T47D (cell line): ENCODE data around the gene SLC15A3.
"Not testable (repeated sequence)": the region's sequence is repeated elsewhere in the genome, so short reads cannot be mapped to it uniquely, and the experiment has no call there.

Experiments
- DNase-seq, 2 experiments: peaks; one replicate each; pipeline versions ENCODE4 v3.0.0 to v3.0.0-alpha.2; 2011 to 2012; ENCODE audit warnings: low read depth in 1 of 2, low spot score in 1 of 2
- JUND ChIP-seq: IDR thresholded peaks from 2 replicates; pipeline ENCODE4 v1.6.1; 2012; ENCODE audit warnings: low read depth
- in situ Hi-C: cut with HindIII; loops from 2 replicates; pipeline ENCODE4 v1.10.0; 2016; ENCODE audit warnings: low sequenced_read_pairs, low pct_unique_long_range_greater_than_20kb

The SLC15A3 gene

DNA sequence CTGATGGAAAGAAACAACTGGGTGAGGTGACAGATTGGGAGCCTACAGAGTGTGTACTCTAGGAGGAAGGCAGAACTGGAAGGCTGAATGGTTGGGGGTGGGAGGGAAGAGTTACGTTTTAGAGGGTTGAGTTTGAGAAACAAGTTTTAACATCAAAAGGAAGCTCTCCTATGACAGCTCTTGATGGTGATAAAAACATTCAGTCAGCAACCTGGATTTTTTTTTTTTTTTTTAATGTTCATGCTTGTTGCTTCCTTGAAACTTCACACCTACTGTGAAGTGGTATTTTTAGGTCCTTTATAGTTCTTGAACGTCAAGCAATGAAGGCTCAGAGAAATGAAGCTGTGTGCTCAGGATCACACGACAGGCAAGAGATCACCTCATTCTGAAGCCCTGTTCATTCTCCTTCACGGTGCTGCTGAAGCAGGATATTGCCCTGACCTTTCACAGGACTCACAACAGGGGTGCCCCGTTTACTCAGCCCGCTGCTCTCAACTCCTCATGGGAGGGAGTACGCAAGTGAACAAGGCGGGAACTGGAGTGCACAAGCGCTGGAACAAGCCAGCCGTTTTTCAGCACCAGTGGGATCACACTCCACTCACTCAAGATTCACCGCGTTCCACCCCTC, 39.6 kb downstream of the SLC15A3 start:
- DNase-seq, result no peak
- in situ Hi-C loops, result no loop called here
- TF ChIP-seq JUND, result no peak

DNA sequence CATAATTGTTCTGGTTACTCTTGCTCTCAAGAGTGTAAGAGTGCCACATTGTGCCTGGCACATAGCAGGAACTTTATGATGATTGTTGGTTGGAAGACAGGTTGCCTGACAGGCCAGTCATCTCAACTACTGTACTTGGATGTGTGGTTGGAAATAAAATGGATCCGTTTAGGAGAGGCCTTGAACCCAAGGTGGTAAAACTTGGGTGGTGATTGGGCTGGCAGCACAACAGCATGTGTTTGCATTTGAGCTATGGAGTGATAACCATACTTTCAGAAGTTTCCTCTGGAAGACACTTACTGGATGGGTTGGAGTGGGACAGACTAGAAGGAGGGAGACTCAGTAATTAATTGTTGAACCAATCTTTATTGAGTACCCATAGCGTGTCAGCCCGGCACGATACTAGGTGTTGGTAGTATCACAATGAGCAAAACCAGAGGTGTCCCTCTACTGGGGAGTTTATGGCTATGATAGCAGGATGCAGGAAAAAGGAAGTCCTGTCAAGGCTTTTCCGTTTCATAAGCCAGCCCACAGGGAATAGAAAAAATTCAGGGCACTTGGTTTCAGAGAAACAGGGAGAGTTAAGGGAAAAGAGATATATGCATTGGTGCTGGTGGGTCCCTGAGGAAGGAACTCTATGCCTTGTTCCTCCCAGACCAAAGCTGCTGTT, 41.1 kb downstream of the SLC15A3 start:
- in situ Hi-C loops, result no loop called here
- no peak for DNase-seq
- no peak for TF ChIP-seq JUND

DNA sequence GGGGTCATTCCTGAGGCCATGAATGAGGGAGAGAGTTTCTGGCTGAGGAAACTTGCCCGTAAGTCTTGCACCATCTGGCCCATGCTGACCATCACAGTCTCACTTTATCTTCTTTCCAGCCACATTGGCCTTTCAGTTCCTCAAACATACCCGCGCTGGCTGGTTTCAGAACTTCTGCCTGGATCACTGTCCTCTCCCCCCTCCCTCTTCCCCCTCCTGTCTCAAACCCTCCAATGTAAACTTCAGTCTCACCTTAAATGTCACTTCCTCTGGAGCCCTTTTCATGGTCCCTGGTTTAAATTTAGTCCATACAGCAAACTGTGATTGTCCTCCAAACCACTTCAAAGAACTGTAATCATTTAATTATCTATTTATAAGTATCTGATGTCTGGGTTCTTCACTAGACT, 41.7 kb downstream of the SLC15A3 start:
- TF ChIP-seq JUND, result no peak
- in situ Hi-C loops, result no loop called here
- DNase-seq, result no peak

DNA sequence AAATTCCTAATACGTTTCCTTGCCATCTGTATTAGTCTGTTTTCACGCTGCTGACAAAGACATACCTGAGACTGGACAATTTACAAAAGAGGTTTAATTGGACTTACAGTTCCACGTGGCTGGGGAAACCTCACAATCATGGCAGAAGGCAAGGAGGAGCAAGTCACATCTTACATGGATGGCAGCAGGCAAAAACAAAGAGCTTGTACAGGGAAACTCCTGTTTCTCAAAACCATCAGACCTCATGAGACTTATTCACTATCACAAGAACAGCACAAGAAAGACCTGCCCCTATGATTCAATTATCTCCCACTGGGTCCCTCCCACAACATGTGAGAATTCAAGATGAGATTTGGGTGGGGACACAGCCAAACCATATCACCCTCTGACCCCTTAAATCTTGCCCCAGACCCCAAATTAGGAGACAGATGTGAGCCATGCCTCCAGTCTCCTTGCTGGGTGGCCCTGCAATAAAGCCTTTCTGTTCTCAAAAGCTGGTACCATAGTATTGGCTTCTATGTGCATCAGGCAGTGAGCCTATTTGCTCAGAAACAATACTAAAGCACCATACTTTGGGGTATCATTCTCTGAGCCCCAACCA, 42.2 kb downstream of the SLC15A3 start:
- in situ Hi-C loops, result not testable (repeated sequence)

DNA sequence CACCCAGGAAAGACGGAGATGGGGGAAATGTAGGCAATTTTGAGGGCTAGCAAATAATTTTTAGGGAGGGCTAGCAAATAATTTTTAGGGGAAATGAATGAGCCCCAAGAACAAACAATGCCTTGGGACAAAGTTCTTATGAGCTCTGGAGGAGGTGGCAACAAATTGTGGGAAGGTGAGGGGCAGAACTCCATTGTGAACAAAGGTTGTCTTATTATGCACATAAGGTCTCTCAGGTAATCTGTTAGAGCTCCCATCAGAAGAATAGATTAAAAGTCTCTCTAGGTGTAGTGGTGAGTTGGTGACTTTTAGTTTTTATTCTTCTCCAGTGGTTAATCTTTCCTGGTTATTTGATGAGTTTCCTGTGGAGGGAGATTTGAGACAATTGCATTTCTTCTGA, 43.2 kb downstream of the SLC15A3 start:
- in situ Hi-C loops, result no loop called here
- no peak for TF ChIP-seq JUND
- no peak for DNase-seq

More for the DNA sequence above, 42.2 kb downstream of the SLC15A3 start:
- not testable (repeated sequence) for DNase-seq

DNA sequence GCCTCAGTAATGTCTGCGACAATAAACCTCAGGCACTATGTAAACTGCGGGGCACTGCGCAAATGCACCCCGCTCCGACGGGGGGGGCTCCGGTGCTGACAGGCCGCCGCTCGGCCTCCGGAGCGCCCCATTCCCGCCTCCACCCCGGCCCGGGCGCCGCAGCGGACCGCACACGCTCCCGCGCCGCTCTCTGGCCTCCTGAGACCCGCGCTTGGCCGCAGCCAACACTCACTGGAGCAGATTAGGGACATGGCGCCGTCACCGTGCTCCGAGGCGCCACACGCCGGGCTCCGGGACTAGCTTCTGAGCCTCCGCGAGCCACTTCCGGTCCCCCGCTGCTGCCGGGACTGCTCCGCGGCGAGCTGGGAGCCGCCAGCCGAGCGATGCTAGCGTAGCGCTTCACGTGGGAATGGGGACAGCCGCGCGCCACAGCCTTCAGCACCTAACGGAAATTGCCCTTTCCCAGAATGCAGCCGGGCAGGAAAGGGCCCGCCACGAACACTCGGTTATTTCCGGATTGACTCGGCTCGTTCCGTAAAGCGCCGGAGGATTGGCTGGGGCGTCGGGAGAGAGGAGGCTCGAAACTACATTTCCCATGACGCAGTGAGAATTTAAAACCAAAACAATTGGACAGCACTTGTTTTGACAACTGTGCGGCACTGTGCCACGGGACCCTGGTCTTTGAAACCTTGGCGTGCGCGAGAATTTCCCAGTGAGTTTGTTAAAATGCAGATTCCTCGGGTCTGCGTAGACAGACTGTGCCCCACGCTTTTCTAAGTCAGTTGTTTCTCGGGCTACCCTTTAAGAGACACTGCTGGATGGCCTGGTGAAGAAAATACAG, 45.6 kb downstream of the SLC15A3 start, which contains the start of gene PRPF19:
PRPF19 (minus strand) TSS at position 454 of the 841 bp plus-strand sequence; CDS start at position 251, 203 bp downstream.
- in situ Hi-C loops, result no loop called here

GRCh38 chr11:60905551-60906113, 46.3 kb downstream of the SLC15A3 start:
- in situ Hi-C loops, result no loop called here
- no peak for TF ChIP-seq JUND

More for the DNA sequence above, 45.6 kb downstream of the SLC15A3 start, which contains the start of gene PRPF19:
- peak; percentile 98 to 99 for DNase-seq
- TF ChIP-seq JUND, result no peak

GRCh38 chr11:60905047-60905446, 46.9 kb downstream of the SLC15A3 start:
- peak in 1 of 2 experiments; percentile 44 for DNase-seq
- TF ChIP-seq JUND, result no peak
- in situ Hi-C loops, result no loop called here

More at GRCh38 chr11:60905551-60906113, 46.3 kb downstream of the SLC15A3 start:
- peak in 1 of 2 experiments; percentile 30 for DNase-seq

DNA sequence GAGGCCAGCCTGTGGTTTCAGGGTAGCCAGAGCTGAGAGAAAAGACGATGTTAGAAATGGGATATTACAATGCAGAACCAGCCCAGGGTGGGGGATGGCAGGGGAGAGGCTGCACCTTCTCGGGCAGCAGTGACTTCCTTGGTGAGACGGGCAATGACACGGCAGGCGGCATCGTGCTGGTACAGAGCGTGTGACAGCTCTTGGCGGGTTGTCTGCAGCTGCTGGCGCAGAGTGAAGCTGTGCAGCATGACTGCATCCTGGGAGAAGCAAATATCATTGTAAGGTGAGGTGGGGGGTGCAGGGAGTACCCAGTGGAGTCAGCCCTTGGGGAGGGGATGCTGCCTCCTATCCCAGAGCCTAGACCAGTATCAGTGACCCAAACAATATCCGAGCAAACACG, 49.4 kb downstream of the SLC15A3 start:
- in situ Hi-C loops, result no loop called here
- DNase-seq, result no peak
- no peak for TF ChIP-seq JUND

- TF ChIP-seq JUND, result no peak
- no peak for DNase-seq
- in situ Hi-C loops, result no loop called here
These were observed 51.1 kb downstream of the SLC15A3 start for GRCh38 chr11:60900673-60901404.

DNA sequence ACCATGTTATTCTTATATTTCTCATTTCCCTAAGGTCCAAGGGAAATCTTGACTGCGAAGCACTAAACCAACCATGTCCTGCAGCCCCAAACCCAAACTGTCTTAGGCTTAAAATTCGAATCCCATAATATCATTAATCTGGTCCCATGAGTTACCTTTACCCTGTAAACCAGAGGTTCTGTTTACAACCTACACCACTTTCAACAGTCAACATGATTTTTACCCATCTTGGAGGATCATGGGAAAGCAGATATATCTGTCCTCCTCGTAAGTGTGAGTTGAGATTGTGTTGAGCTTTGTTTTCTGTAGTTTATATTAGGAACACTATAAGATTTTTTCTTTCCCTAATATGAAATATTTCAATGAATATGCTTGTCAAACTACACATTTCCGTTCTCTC, 52.0 kb downstream of the SLC15A3 start:
- no peak for TF ChIP-seq JUND
- no peak for DNase-seq
- in situ Hi-C loops, result no loop called here
